Measurements from ENCODE around the gene METTL4. TPM values are rescaled to one million over a fixed set of nuclear protein-coding genes. Genes with fewer than 3 reads are reported as not detected.

METTL4 gene
- total RNA-seq, 1 experiment from 2014 or later = 20.1 TPM

- no TSS peak for BruUV-seq (replicated peaks)
- Histone ChIP-seq H3K27me3 (replicated peaks; ENCODE audit: control insufficient read depth, insufficient read depth, low read length) (no peaks in the 10 kb centered on the region), H3K4me1 (no peaks in the 10 kb centered on the region), H3K4me3 (ENCODE audit: low read depth, low read length) (no peak overlapping the region), H3K36me3 (ENCODE audit: control insufficient read depth, insufficient read depth, low read length) (no peaks in the 10 kb centered on the region), H3K9me3 (no peaks in the 10 kb centered on the region)
- Mint-ChIP-seq H3K9me3 (ENCODE audit: unreplicated experiment) (no peaks in the 10 kb centered on the region), H3K36me3 (ENCODE audit: insufficient read depth, unreplicated experiment) (peaks cover 11% of the 10 kb centered on the region), H3K4me3 (ENCODE audit: unreplicated experiment) (no peak overlapping the region), H3K4me1 (ENCODE audit: low read depth, unreplicated experiment) (no peaks in the 10 kb centered on the region), H3K27me3 (ENCODE audit: insufficient read depth, unreplicated experiment) (no peaks in the 10 kb centered on the region), H3K27ac (ENCODE audit: unreplicated experiment) (no peak overlapping the region)
- ChIA-PET CTCF (no interaction called here), POLR2A (no interaction called here)
- TF ChIP-seq CTCF (IDR thresholded peaks at IDR 0.05; ENCODE audit: insufficient read depth in 1 of 2, low read depth in 1 of 2, low read length in 1 of 2, severe bottlenecking in 1 of 2, unreplicated experiment in 1 of 2) = no peak
- intact Hi-C loops (cut with micrococcal nuclease; ENCODE audit: unreplicated experiment) = no loop called here
- no peak for DNase-seq
These were observed 34.0 kb downstream of the METTL4 start for GRCh38 chr18:2537296-2537695.

GRCh38 chr18:2536493-2536892, 34.8 kb downstream of the METTL4 start:
- no peak overlapping the region for H3K27ac Mint-ChIP-seq (ENCODE audit: unreplicated experiment)
- H3K9me3 ChIP-seq = no peaks in the 10 kb centered on the region
- no peak for DNase-seq
- H3K4me1 Mint-ChIP-seq (ENCODE audit: low read depth, unreplicated experiment) = no peaks in the 10 kb centered on the region
- no peak overlapping the region for H3K4me3 Mint-ChIP-seq (ENCODE audit: unreplicated experiment)
- no TSS peak for BruUV-seq (replicated peaks)
- no peak overlapping the region for H3K4me3 ChIP-seq (ENCODE audit: low read depth, low read length)
- no peaks in the 10 kb centered on the region for H3K36me3 ChIP-seq (ENCODE audit: control insufficient read depth, insufficient read depth, low read length)
- H3K4me1 ChIP-seq = no peaks in the 10 kb centered on the region
- H3K36me3 Mint-ChIP-seq (ENCODE audit: insufficient read depth, unreplicated experiment) = peaks cover 11% of the 10 kb centered on the region
- TF ChIP-seq CTCF (IDR thresholded peaks at IDR 0.05; ENCODE audit: insufficient read depth in 1 of 2, low read depth in 1 of 2, low read length in 1 of 2, severe bottlenecking in 1 of 2, unreplicated experiment in 1 of 2) = no peak
- no peaks in the 10 kb centered on the region for H3K27me3 Mint-ChIP-seq (ENCODE audit: insufficient read depth, unreplicated experiment)
- no peaks in the 10 kb centered on the region for H3K27me3 ChIP-seq (replicated peaks; ENCODE audit: control insufficient read depth, insufficient read depth, low read length)
- intact Hi-C loops (cut with micrococcal nuclease; ENCODE audit: unreplicated experiment) = no loop called here
- ChIA-PET POLR2A (no interaction called here), CTCF (no interaction called here)
- H3K9me3 Mint-ChIP-seq (ENCODE audit: unreplicated experiment) = no peaks in the 10 kb centered on the region

- POLR2A ChIA-PET = no interaction called here
- Mint-ChIP-seq H3K9me3 (ENCODE audit: unreplicated experiment) (no peaks in the 10 kb centered on the region), H3K4me1 (ENCODE audit: low read depth, unreplicated experiment) (no peaks in the 10 kb centered on the region), H3K27me3 (ENCODE audit: insufficient read depth, unreplicated experiment) (no peaks in the 10 kb centered on the region), H3K4me3 (ENCODE audit: unreplicated experiment) (no peak overlapping the region), H3K36me3 (ENCODE audit: insufficient read depth, unreplicated experiment) (peaks cover 11% of the 10 kb centered on the region), H3K27ac (ENCODE audit: unreplicated experiment) (no peak overlapping the region)
- Histone ChIP-seq H3K36me3 (ENCODE audit: control insufficient read depth, insufficient read depth, low read length) (no peaks in the 10 kb centered on the region), H3K4me3 (ENCODE audit: low read depth, low read length) (no peak overlapping the region), H3K27me3 (replicated peaks; ENCODE audit: control insufficient read depth, insufficient read depth, low read length) (no peaks in the 10 kb centered on the region), H3K9me3 (no peaks in the 10 kb centered on the region), H3K4me1 (no peaks in the 10 kb centered on the region)
- no peak for DNase-seq
- intact Hi-C loops (cut with micrococcal nuclease; ENCODE audit: unreplicated experiment) = no loop called here
- BruUV-seq (replicated peaks) = no TSS peak
- TF ChIP-seq CTCF (IDR thresholded peaks at IDR 0.05; ENCODE audit: insufficient read depth in 1 of 2, low read depth in 1 of 2, low read length in 1 of 2, severe bottlenecking in 1 of 2, unreplicated experiment in 1 of 2) = no peak
- CTCF ChIA-PET = no interaction called here
These were observed 35.2 kb downstream of the METTL4 start for GRCh38 chr18:2536063-2536462.

Measured in Caco-2 (cell line).